HEK293T (cell line): ENCODE data around the gene AKAP11.
"Not testable (repeated sequence)": the region's sequence is repeated elsewhere in the genome, so short reads cannot be mapped to it uniquely, and the experiment has no call there.

Source experiments
- CTCF ChIA-PET: fragments of 350-600 bp; formaldehyde crosslinking; extraction: SDS; loops from one replicate; lab custom pipeline; 2021; ENCODE audit warnings: antibody characterized with exemption, inconsistent platforms; lab: Yijun Ruan, JAX
- POLR2A ChIA-PET: fragments of 350-600 bp; formaldehyde crosslinking; extraction: SDS; loops from one replicate; lab custom pipeline; 2020; ENCODE audit warnings: antibody characterized with exemption, inconsistent platforms; lab: Yijun Ruan, JAX
- DNase-seq: peaks from one replicate; pipeline ENCODE4 v3.0.0; 2012; ENCODE audit warnings: mixed read lengths; ENCODE audit errors: extremely low spot score
- ARNT ChIP-seq: fragments of 450-650 bp; IDR thresholded peaks from 2 replicates; pipeline ENCODE4 v1.6.1; 2017; ENCODE audit warnings: mild to moderate bottlenecking
- BHLHE40 ChIP-seq: fragments of 450-650 bp; IDR thresholded peaks from 2 replicates; pipeline ENCODE4 v1.6.1; 2016; ENCODE audit warnings: mild to moderate bottlenecking, moderate library complexity, borderline replicate concordance
- CTBP1 ChIP-seq: fragments of 450-650 bp; IDR thresholded peaks from 2 replicates; pipeline ENCODE4 v1.6.1; 2016; ENCODE audit warnings: borderline replicate concordance
- ELF4 ChIP-seq: fragments of 450-650 bp; IDR thresholded peaks from 2 replicates; pipeline ENCODE4 v1.6.1; 2017; ENCODE audit warnings: antibody characterized with exemption
- FOXA1 ChIP-seq: fragments of 450-650 bp; IDR thresholded peaks from 2 replicates; pipeline ENCODE4 v1.6.1; 2016; ENCODE audit warnings: mild to moderate bottlenecking
- FOXK2 ChIP-seq: fragments of 450-650 bp; IDR thresholded peaks from 2 replicates; pipeline ENCODE4 v1.6.1; 2016; ENCODE audit warnings: mild to moderate bottlenecking
- FOXM1 ChIP-seq: fragments of 450-650 bp; IDR thresholded peaks from 2 replicates; pipeline ENCODE4 v1.6.1; 2017; ENCODE audit warnings: mild to moderate bottlenecking, borderline replicate concordance
- HDGF ChIP-seq: fragments of 450-650 bp; IDR thresholded peaks from 2 replicates; pipeline ENCODE4 v1.6.1; 2017; ENCODE audit warnings: antibody characterized with exemption, borderline replicate concordance
- L3MBTL2 ChIP-seq: fragments of 450-650 bp; conservative IDR thresholded peaks from 2 replicates; pipeline ENCODE4 v1.6.1; 2016; ENCODE audit warnings: mild to moderate bottlenecking
- LEF1 ChIP-seq: fragments of 450-650 bp; IDR thresholded peaks from 2 replicates; pipeline ENCODE4 v1.6.1; 2017; ENCODE audit warnings: mild to moderate bottlenecking, borderline replicate concordance
- NFRKB ChIP-seq: fragments of 450-650 bp; IDR thresholded peaks from 2 replicates; pipeline ENCODE4 v1.6.1; 2016; ENCODE audit warnings: mild to moderate bottlenecking, moderate library complexity
- SP1 ChIP-seq: fragments of 450-650 bp; IDR thresholded peaks from 2 replicates; pipeline ENCODE4 v1.6.1; 2017
- SUZ12 ChIP-seq: fragments of 450-650 bp; IDR thresholded peaks from 2 replicates; pipeline ENCODE4 v1.6.1; 2016; ENCODE audit warnings: mild to moderate bottlenecking
- TARDBP ChIP-seq: fragments of 450-650 bp; IDR thresholded peaks from 2 replicates; pipeline ENCODE4 v1.6.1; 2016
- ZNF384 ChIP-seq: fragments of 450-650 bp; IDR thresholded peaks from 2 replicates; pipeline ENCODE4 v1.6.1; 2016
- TF ChIP-seq, protein P1 (sequence below): fragments of 450-650 bp; IDR thresholded peaks from 2 replicates; pipeline ENCODE4 v1.6.1; 2016

Gene AKAP11, protein sequence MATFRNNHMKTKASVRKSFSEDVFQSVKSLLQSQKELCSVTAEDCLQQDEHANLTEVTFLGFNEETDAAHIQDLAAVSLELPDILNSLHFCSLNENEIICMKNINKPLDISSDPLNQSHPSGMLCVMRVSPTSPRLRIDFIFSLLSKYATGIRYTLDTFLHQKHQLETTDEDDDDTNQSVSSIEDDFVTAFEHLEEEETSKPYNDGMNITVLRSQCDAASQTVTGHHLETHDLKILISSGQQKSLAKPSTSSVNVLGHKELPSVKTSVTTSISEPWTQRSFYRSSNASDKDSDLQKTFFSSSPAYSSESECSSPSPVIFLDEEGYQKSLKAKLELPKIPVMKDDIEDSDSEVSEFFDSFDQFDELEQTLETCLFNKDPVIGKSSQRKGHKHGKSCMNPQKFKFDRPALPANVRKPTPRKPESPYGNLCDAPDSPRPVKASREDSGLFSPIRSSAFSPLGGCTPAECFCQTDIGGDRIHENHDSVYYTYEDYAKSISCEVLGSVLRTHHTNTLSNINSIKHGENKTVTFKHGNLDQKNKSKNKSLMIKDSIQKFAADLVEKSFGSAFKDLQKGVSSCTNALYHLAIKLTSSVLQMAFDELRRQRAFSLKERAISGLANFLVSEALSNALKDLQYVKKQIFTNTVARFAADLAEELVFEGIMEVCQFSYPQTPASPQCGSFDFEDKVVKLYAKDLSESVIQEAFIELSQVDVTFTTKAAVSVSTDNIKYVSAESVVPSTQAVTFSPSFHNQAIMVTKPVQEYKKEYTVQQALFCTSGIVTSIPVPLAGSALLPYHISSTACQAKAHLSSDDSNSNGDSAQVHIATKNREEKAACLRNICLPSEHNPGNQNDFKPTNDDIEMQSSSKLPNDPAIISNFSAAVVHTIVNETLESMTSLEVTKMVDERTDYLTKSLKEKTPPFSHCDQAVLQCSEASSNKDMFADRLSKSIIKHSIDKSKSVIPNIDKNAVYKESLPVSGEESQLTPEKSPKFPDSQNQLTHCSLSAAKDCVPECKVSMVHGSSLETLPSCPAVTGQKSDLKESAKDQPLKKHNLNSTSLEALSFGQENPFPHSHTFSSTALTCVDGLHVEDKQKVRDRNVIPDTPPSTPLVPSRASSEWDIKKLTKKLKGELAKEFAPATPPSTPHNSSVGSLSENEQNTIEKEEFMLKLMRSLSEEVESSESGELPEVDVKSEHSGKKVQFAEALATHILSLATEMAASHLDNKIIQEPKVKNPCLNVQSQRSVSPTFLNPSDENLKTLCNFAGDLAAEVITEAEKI (N-terminal part only)

GRCh38 chr13:42272115-42272803 lies at the start of gene AKAP11:
TSS of gene AKAP11 (plus strand) at chr13:42272152. CDS start at chr13:42286349, 14,197 bp downstream.
- peak; percentile 25 for DNase-seq
- POLR2A ChIA-PET: interaction anchor here (0.6 to 1.4 kb wide), 3 partner anchors 10 to 827 kb away, joined by 3 to 4 read pairs (median 3); no protein-coding TSS in a partner anchor
- no peak for TF ChIP-seq FOXM1
- no peak for TF ChIP-seq CTBP1
- TF ChIP-seq FOXK2: no peak
- TF ChIP-seq L3MBTL2: peak; percentile 81
- TF ChIP-seq SP1: no peak
- TF ChIP-seq LEF1: no peak
- TF ChIP-seq ARNT: no peak
- TF ChIP-seq, protein P1, sequence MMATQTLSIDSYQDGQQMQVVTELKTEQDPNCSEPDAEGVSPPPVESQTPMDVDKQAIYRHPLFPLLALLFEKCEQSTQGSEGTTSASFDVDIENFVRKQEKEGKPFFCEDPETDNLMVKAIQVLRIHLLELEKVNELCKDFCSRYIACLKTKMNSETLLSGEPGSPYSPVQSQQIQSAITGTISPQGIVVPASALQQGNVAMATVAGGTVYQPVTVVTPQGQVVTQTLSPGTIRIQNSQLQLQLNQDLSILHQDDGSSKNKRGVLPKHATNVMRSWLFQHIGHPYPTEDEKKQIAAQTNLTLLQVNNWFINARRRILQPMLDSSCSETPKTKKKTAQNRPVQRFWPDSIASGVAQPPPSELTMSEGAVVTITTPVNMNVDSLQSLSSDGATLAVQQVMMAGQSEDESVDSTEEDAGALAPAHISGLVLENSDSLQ: peak; percentile 87
- CTCF ChIA-PET: no interaction called here

GRCh38 chr13:42223681-42224080 lies 48.3 kb upstream of the AKAP11 start:
- ChIA-PET POLR2A (no interaction called here), CTCF (no interaction called here)
- DNase-seq: no peak
- no peak for TF ChIP-seq LEF1
- no peak for TF ChIP-seq ELF4
- no peak for TF ChIP-seq L3MBTL2
- no peak for TF ChIP-seq BHLHE40

DNA sequence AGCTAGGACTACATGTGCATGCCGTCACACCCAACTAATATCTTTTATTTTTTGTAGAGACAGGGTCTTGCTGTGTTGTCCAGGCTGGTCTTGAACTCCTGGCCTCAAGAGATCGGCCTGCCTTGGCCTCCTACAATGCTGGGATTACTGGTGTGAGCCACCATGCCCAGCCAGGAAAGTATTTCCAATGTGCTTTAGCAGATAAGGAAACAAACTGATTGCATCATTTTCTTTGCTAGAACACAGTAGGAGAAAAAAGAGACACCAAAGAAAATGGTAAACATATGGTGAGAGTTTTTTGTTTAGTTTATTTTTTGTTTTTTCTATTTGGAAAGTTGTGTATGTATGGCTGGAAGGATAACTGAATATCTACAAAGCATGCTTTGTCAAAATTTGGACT lies 46.9 kb upstream of the AKAP11 start:
- no peak for DNase-seq
- POLR2A ChIA-PET: no interaction called here
- CTCF ChIA-PET: no interaction called here
- TF ChIP-seq, protein P1: no peak
- TF ChIP-seq FOXM1 (no peak), NFRKB (no peak), SUZ12 (no peak)

DNA sequence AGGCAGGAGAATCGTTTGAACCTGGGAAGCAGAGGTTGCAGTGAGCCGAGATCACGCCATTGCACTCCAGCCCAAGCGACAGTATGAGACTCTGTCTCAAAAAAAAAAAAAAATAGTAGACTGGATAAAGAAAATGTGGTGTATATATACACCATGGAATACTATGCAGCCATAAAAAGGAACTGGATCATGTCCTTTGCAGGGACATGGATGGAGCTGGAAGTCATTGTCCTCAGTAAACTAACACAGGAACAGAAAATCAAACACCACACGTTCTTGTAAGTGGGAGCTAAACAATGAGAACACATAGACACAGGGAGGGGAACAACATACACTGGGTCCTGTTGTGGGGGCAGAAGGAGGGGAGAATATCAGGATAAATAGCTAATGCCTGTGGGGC lies 45.2 kb upstream of the AKAP11 start:
- CTCF ChIA-PET, POLR2A ChIA-PET, DNase-seq: not testable (repeated sequence)

DNA sequence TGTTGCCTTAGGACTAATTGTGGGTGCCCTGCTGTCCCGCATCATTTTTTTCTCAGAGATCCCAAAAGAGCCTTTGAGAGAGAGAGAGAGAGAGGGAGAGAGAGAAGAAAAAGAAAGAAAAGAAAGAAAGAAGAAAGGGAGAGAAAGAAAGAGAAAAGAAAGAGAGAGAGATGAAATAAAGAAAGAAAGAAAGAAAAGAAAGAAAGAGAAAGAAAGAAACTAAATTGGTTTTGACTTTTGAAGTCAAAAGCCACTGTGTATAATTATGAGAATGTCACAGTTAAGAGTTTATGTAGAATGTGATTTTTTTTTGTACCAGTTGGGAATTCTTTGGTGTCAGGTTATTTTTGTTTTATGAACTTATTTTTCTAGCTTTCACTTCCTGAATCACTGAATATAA lies 43.4 kb upstream of the AKAP11 start:
- POLR2A ChIA-PET: no interaction called here
- TF ChIP-seq FOXK2 (no peak), ZNF384 (no peak), L3MBTL2 (no peak), NFRKB (no peak), SUZ12 (no peak), HDGF (no peak), FOXA1 (no peak), LEF1 (no peak), FOXM1 (no peak), TARDBP (no peak), ARNT (no peak), ELF4 (no peak), SP1 (no peak), CTBP1 (no peak), BHLHE40 (no peak)
- TF ChIP-seq, protein P1: no peak
- CTCF ChIA-PET: no interaction called here
- DNase-seq: no peak

DNA sequence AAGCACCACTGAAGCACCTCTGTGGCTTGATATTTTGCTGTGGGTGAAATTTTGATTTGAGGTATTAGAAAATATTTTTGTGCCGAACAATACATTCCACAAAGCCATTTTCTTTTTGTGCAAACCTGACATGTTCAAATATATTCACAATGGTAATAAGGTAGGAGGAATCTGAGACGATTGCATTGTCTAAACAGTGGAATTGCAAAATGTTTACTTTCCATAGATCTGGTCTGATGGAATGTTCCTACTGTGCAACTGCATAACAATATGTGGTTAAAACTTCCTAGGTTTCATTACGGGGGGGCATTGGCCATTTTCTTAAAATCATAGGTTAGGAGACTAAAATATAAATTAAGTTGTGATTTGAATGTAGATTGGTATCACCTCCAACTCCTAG lies 42.7 kb upstream of the AKAP11 start:
- CTCF ChIA-PET: no interaction called here
- POLR2A ChIA-PET: no interaction called here
- no peak for DNase-seq
- TF ChIP-seq SUZ12 (no peak), FOXA1 (no peak), BHLHE40 (no peak), ELF4 (no peak)
